HG03025 (cell line): ENCODE data around the gene OR52N2.

Experiments
- ATAC-seq: cut with Tn5 transposase; IDR thresholded peaks from one replicate; pipeline ENCODE4 v1.9.1; 2021; ENCODE audit warnings: mild to moderate bottlenecking, moderate library complexity; ENCODE audit not compliant: unreplicated experiment, low FRiP score

Gene OR52N2

DNA sequence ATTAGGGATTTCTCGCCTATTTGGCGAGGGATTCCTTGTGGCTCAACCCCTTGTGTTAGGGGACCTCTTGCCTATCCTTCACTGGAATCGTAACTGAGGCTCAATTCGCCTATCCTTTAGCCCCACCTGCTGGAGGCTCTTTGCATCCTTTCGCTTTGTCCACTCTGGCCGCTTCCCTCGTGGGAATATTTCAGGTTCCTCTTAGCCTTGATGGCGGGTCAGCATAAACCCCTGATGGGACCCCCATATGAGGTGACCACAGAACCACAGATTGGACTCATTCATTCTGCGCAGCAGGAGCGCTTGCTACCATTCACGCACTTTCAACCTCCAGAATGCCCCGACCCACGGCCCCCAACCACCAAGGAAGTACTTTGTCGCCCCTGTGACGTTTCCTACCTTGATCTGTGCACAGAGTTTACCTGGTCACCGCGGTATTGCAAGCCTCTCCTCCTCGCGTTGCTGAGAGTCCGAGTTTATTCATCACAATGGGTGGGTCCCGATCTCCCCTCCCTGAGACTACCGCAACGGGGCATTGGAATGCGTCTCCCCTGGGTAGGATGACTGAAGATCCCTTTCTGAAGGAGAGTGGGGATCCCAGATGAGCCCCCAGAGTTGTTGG lies at the start of gene OR52N2:
OR52N2 (plus strand) TSS at position 425 of the 622 bp plus-strand sequence. CDS start 11,412 bp downstream, outside the sequence.
- ATAC-seq = peak; percentile 91

DNA sequence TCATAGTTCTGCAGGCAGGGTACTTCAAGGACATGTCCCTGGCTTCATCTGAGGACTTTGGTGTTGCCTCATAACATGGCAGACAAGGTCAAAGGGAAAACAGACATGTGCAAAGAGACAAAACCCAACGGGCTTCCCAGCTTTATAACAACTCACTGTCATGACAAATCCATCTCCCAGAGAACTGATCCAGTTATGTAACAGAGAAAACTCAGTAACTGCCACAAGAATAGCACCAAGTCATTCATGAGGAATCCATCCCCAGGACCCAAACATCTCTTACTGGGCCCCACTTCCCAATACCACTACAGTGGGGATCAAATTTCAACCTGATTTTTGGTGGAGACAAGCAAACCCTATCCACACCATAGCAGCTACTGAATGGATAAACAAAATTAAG lies 41.7 kb upstream of the OR52N2 start:
- ATAC-seq = no peak

DNA sequence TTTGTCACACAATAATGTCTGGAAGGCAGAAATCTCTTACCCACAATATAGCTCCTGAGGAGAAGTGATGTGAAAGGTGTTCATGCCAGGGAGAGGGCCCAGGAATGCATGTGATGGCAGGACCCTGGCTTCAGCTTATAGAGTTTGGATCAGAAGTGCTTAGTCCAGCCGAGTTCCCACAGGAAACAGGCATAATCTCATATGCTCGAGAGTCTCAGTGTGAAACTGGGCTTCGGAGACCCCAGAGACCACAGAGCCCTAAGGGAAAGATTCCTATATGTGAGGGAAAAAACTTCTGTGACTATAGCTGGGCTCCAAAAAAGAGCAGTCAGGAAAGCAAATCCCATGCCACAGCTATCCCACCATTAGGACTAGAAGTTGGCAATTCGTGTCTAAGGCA lies 25.5 kb upstream of the OR52N2 start, which contains the start of gene OR52N5:
OR52N5 (minus strand) TSS at position 101 of the 400 bp plus-strand sequence. CDS start 4,721 bp downstream, outside the sequence.
- no peak for ATAC-seq

DNA sequence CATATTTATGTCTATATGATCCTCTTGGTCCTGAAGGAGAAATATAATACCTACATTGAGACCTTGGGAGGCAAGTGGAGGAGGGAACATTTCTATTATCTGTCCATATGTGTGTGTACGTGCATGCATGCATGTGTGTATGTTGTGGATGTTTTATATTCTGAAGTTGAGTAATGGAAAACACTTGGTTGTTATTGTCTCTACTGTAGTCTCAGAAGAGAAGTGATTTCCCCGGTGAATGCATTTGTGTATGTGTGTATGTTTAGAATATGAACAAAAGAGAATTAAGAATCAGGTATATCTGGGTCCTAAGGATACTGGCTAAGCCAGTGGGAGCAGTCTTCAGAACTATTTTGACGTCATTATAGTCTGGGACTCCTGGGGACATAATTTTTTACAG lies 17.6 kb upstream of the OR52N2 start, which contains the start of gene OR52N1:
OR52N1 (minus strand) TSS at position 101 of the 400 bp plus-strand sequence. CDS start 2,449 bp downstream, outside the sequence.
- no peak for ATAC-seq

DNA sequence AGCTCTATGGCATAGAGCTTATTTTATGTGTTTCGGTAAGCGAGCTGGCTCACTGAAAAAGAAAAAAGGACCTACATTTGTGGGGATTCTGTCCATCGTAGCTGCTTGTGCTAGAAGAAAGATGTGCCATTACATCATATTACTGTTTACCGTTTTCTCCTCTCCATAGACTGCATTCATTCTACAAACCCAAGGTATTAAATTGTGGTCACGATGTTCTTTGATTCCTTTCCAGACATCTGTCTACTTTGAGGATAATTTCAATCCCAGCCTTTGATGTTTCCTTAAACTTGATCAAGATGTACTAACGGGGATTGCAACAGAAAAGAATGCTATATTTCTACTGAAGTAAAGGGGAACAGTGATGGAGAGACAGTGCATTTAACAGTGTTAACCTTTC lies 12.2 kb upstream of the OR52N2 start:
- ATAC-seq = no peak

DNA sequence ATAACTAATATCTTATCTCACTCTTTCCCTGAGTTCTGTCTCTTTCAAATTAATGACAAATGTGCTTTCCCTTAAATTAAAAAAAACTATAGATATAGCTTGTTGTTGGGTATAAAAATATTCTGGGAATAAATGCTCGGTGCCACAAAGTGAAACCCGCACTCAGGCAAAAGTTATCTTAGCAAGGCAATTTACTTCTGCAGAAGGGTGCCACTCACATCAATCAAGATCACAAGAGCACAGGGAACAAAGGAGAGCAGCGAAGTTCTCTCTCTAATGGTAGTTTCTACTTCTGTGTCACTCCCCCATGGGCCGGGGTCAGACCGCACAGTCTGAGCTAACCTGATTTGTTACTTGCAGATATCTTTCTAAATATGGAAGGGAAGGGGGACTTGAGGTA lies 4.7 kb upstream of the OR52N2 start:
- ATAC-seq = no peak

DNA sequence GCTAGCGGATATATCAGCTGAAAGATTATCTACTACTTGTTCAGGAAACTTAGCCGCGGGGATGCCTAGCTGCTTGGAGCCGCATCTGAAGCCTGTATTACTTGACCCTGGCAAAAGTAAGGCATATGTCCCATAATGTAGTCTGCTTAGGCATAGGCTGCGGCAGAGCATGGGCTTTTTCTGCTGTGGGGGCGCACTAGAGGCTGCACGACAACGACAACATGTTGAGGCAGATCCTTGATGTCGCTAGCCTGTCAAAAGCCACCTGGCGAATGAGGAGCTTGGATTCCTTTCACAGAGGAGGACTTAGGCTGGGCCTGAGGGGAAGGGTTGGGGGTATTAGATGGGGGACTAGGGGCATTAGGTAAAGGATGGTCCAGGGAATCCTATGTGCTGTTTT lies 1.1 kb upstream of the OR52N2 start:
- ATAC-seq = no peak

DNA sequence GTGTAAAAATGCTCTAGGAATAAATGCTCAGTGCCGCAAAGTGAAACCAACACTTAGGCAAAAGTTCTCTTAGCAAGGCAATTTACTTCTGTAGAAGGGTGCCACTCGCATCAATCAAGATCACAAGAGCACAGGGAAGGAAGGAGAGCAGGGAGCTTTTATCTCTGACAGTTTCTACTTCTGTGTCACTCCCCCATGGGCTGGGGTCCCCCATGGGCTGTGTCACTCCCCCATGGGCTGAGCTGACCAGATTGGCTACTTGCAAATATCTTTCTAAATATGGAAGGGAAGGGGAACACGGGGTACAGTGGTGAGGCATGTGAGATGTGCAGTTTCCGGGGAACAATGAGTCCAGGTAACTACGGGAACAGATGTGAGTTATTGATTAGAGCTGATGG lies 397 bp downstream of the OR52N2 start:
- ATAC-seq = no peak

DNA sequence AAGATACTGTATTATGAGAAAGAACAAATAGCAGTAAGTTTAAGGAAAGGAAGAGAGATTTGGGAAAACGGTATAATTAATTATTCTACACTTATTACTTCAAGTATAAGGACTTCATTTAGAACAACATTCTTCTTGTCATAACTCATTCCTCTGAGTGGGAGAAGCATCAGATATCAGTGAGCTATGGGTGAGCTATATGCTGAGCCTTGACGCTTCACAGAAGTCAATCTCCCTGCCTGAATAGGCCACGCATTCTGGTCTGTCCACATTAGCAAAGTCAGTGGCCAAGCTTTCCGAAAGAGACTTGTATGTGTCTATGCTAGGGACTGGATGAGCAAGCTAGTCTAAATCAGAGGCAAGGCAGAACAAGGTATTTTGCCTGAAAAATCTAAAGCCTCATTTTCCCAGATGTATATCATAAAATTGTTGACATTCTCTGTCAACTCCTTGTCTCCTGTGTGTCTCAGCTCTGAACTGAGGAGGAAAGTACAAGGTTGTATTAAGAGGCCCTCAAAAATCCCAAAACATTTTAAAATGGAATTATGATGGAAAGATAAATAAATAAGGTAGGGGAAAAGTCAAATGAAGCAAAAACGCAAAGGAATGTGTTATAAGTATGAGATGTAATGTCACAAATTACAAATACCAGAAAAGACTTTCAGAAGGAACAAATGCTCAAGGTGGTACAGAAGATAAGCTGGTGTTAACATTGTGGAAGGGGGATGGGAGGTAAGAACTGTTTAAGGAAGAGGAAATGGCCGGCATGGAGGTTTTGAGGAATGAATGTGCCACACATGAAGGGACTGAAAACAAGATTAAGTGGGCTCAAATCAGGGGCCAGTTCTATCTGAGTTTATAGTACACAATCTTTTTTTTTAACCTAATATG lies 1.4 kb downstream of the OR52N2 start:
- ATAC-seq = no peak

DNA sequence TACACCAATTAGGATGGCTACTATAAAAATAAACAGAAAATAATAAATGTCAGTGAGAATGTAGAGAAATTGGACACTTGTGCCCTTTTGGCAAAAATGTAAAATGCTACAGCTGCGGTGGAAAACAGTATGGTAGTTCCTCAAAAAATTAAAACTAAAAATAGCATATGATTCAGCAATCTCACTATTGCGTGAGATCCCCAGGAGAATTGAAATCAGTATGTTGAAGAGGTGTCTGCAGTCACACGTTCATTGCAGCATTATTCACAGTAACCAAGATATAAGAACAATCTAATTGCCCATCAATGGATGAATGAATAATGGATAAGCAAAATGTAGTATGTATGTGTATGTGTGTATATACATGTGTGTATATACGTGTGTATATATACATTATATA lies 6.8 kb downstream of the OR52N2 start:
- no peak for ATAC-seq

DNA sequence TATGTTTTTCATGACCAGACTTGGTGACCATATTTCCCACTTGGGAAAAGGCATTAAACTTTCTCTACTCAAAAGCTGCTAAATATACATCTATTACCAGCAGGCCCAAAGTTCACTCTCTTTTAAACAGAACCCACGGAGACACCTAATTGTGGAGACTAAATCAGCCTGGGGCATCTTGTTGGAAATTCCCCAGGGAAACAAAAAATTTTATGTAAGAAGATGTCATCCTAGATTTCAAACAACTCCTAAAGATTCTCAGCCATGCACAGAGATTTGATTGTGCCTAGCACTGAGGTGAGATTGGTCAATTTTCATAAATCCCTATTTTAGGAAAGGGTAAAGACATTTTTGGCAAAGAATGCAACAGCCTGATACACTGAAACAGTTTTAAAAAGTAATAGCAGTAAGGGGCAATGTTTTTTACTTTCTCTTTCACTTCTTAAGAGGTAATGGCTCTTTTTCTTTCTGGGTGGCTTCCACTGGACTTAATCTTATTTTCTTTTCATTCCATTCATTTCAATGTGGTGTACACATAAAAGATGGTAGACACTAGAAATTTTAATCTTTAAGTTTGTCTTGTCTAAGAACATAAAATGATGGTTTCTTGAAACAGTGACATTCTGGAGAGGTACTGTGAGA lies 9.6 kb downstream of the OR52N2 start:
- no peak for ATAC-seq

DNA sequence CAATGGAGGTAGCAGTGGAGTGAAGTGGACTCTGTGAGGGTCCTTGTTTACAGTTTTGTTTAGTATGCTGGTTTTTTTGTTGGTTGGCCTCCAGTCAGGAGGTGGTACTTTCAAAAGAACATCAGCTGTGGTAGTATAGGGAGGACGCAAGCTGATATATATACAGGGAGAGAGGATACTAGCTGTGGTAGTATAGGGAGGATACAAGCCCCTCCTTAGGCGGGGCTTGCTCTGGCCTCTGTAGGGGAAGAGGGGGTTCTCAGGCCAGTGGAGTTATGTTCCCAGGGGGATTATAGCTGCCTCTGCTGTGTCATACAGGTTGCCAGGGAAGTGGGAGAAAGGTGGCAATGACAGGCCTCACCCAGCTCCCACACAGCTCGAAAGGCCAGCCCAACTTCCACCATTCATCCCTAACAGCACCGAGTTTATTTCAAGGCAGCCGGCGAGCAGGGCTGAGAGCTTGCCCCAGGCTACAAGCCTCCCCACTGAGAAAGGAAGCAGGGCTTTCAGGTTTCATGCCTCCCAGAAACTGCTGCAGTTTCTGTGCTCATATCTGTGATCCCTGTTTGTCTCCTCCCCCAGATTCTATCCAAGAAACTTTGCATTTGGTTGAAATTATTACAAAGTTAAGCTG lies 22.6 kb downstream of the OR52N2 start:
- no peak for ATAC-seq

DNA sequence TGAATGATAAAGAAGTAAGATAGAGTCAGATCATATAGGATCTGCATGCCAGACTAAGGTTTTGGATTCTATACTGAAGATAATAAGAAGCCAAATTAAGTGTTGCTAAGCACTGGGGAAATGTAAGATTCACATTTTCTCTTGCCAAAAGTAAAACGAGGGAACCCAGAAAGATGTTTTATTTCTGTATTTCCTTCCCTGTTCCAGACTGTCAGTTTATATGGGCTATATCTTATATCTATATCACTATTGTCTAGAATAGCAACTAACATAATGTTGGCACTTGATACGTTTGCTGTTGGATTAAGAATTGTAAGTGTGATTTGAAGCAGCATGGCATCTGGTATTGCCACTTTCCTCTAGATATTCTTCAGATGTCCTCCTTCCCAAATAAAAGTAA lies 24.7 kb downstream of the OR52N2 start:
- no peak for ATAC-seq

DNA sequence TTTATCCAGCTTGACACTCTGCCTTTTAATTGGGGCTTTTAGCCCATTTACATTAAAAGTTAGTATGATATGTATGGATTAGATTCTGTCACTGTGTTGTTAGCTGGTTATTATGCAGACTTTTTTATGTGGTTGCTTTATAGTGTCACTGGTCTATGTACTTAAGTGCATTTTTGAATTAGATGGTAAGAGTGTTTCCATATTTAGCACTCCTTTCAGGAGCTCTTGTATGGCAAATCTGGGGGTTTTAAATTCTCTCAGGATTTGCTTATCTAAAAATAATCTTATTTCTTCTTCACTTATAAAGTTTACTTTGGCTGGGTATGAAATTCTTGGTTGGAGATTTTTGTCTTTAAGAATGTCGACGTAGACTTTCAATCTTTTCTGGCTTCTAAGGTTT lies 29.0 kb downstream of the OR52N2 start:
- no peak for ATAC-seq

DNA sequence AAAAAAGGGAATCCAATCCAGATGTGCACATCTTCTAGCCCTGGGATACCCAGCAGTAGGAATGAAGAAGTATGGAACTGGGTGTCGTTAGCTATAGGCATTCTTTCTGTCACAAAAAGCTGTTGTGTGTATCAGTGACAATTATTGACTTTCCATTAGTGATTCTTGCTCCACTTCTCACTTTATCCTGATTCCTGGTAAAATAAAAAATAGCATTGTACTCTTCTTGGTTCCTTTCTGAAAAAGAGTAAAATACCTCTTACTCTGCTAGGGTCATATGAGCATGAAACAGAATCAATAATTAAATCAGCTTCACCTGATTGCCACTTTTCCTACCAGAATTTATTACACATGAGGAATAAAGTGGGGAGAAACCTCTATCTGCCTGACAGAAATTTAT lies 33.1 kb downstream of the OR52N2 start, which contains the start of gene OR52E6:
OR52E6 (minus strand) TSS at position 101 of the 400 bp plus-strand sequence; CDS start at position 101, 0 bp downstream.
- no peak for ATAC-seq

DNA sequence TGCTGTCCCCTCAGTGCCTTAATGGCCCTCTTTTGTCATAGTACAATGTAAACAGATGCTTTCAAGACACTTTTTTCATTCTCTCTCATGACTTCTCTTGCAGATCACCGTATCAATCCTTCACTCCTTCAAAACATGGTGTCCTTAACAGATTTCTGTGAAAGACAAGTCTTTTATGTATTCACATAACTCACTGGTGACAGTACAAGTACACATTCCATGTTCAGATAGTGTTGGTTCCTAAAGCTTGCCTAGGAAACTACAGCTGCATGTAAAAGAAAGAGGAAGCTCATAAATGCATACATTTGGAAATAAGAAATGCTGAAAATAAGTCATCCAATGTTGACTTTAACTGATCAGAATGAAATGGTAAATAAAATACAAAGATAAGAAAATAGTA lies 38.0 kb downstream of the OR52N2 start:
- no peak for ATAC-seq

DNA sequence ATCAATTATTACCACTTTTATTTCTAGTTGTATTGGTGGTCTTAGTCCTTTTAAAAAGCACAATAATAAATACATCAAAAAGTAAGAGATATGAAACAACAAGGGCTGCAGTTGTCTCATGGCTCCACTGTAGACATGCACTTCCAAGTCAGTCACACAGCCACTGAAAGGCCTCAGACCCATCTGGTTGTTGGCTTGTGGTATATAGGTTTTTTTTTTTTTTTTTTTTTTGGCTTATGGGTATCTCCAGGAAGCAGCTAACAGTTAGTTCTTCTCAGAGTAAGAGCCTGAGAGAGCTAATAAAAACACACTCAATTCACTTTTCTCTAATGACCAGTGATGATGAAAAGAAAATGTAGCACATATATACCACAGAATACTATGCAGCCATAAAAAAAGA lies 39.0 kb downstream of the OR52N2 start:
- ATAC-seq = no peak

DNA sequence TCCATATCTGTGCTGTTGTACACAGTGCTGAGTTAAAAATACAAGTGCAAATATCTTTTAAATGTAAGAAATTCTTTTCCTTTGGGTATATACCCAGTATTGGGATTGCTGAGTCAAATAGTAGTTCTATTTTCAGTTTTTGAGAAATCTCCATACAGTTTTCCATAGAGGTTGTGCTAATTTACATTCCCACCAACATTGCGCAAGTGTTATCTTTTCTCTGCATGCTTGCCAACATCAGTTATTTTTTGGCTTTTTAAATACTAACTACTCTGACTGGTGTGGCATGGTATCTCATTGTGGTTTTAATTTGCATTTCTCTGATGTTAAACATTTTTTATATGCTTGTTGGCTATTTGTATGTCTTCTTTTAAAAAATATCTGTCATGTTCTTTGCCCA lies 42.3 kb downstream of the OR52N2 start:
- no peak for ATAC-seq

DNA sequence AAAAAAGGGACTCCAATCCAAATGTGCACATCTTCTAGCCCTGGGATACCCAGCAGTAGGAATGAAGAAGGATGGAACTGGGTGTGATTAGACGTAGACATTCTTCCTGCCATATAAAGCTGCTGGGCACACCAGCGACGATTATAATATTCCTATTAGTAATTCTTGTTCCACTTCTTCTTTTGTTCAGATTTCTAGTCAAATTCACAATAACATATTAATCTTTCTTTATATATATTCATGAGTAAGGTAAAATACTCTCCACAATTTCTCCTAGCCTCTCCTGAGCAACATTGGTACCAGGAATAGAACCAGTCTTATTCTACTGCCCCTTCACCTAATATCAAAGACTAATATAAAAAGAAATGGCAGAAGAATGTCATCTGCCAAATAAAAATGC lies 48.9 kb downstream of the OR52N2 start, which contains the start of gene OR52E8:
OR52E8 (minus strand) TSS at position 101 of the 400 bp plus-strand sequence; CDS start at position 101, 0 bp downstream.
- no peak for ATAC-seq

DNA sequence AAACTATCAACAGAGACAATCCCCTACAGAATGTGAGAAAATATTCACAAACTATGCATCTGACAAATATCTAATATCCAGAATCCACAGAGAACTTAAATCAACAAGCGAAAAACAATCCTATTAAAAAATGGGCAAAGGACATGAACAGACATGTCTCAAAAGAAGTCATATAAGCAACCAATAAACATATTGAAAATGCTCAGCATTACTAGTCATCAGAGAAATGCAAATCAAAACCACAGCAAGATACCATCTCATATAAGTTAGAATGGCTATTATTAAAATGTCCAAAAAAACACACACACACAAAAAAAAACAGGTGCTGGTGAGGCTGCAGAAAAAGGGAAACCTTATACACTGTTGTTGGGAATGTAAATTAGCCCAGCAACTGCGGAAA lies 57.1 kb downstream of the OR52N2 start:
- ATAC-seq = no peak
